Spleen (tissue), 11 donors: Measurements from ENCODE around the gene ACTR1B. TPM values are rescaled to one million over a fixed set of nuclear protein-coding genes. Genes with fewer than 3 reads are reported as not detected.
A peak's percentile ranks its signal among the peaks of the same experiment; 100 is the strongest.

ENCODE experiments used
- DNase-seq: peaks from one replicate; pipeline ENCODE4 v3.0.0-alpha.2; 2020
- H3K27ac ChIP-seq, 8 donors: fragments of 200-600 bp; sonication (generic) in 7 of 8; 1 replicate in 4 of 8; 2 replicates in 4 of 8; pipeline versions ENCODE4 v1.5.0 to v1.8.0; 2016 to 2021; ENCODE audit warnings: inconsistent platforms in 4 of 8, mild to moderate bottlenecking in 4 of 8, moderate library complexity in 1 of 8
- H3K27me3 ChIP-seq, 7 donors: fragments of 200-600 bp; sonication (generic) in 6 of 7; replicated peaks in 1 of 7; 1 replicate in 4 of 7; 2 replicates in 3 of 7; pipeline versions ENCODE4 v1.5.0 to v1.8.0; 2016 to 2021; ENCODE audit warnings: inconsistent platforms in 3 of 7, mild to moderate bottlenecking in 1 of 7
- H3K36me3 ChIP-seq, 6 donors: fragments of 200-600 bp; sonication (generic) in 5 of 6; 1 replicate in 4 of 6; 2 replicates in 2 of 6; pipeline versions ENCODE4 v1.5.0 to v1.8.0; 2016 to 2021; ENCODE audit warnings: inconsistent platforms in 2 of 6
- H3K4me1 ChIP-seq, 6 donors: fragments of 200-600 bp; sonication (generic) in 5 of 6; 1 replicate in 3 of 6; 2 replicates in 3 of 6; pipeline versions ENCODE4 v1.5.0 to v1.8.0; 2016 to 2021; ENCODE audit warnings: inconsistent platforms in 3 of 6
- H3K4me3 ChIP-seq, 8 donors: fragments of 200-600 bp; sonication (generic) in 7 of 8; 1 replicate in 4 of 8; 2 replicates in 4 of 8; pipeline versions ENCODE4 v1.5.0 to v1.8.0; 2016 to 2021; ENCODE audit warnings: inconsistent platforms in 4 of 8, mild to moderate bottlenecking in 4 of 8, moderate library complexity in 2 of 8
- H3K9me3 ChIP-seq, 8 donors: fragments of 200-600 bp; sonication (generic) in 7 of 8; 1 replicate in 4 of 8; 2 replicates in 4 of 8; pipeline versions ENCODE4 v1.5.0 to v1.8.0; 2016 to 2021; ENCODE audit warnings: inconsistent platforms in 4 of 8
- CTCF ChIP-seq, 11 experiments: fragments of 200-600 bp in 7 of 11; fragments of 450-650 bp in 4 of 11; sonication (generic) in 4 of 11; IDR thresholded peaks in 8 of 11; conservative IDR thresholded peaks in 3 of 11; 1 replicate in 7 of 11; 2 replicates in 4 of 11; pipeline versions ENCODE4 v1.4.0 to v1.8.0; 2016 to 2021; ENCODE audit warnings: antibody characterized with exemption in 11 of 11, inconsistent platforms in 4 of 11, mild to moderate bottlenecking in 1 of 11
- POLR2A ChIP-seq, 3 donors: fragments of 450-650 bp; IDR thresholded peaks; one replicate each; pipeline ENCODE4 v1.5.1; 2017; ENCODE audit warnings: antibody characterized with exemption in 3 of 3, mild to moderate bottlenecking in 1 of 3
- POLR2AphosphoS5 ChIP-seq, 3 donors: sonication (generic); formaldehyde crosslinking; IDR thresholded peaks; one replicate each; pipeline ENCODE4 v1.5.1; 2017; ENCODE audit warnings: antibody characterized with exemption in 3 of 3
- WGBS, 5 donors: extraction: QIAGEN DNeasy Blood & Tissue Kit in 3 of 5; methylation state at CpG; one replicate each; pipeline versions ENCODE4 v1.1.5 to v1.1.7; 2013 to 2018; 5-methylcytosine and 5-hydroxymethylcytosine counted together
- intact Hi-C: fragments of 100-400 bp; cut with DNase I; formaldehyde crosslinking; loops from one replicate; pipeline ENCODE4 v1.15.0; 2023; ENCODE audit warnings: low total_unique reads
- polyA plus RNA-seq, 3 donors: library from polyadenylated mRNA; stranded (reverse); fragments of 200-250 nt; gene quantifications; one replicate each; pipeline ENCODE4 v1.2.1, GENCODE V29; 2013
- total RNA-seq, 7 donors: library from RNA; depleted of rRNA in 3 of 7; stranded (reverse); fragments of >200 nt in 3 of 7; fragmentation: NEBNext Ultra II Directional in 4 of 7; extraction: Animal tissue kit (Norgen Biotek cat#: 25700) in 4 of 7; gene quantifications; one replicate each; pipeline versions ENCODE4 v1.1.0 to v1.2.1, GENCODE V29; 2016 to 2021
- donor health status: healthy with polysubstance abuse.
- donor health status: DM: no; HTN: no; CAD: no; lungs with moderate emphysema.
- donor health status: DM: no; HTN: no; CAD: no.
- donor health status: Bipolar disorder and iron deficiency.
- donor health status: healthy.
- donor health status: DM: no; HTN: no; CAD: no.
- donor health status: DM: yes; HTN: yes; CAD: no.

Gene ACTR1B
- total and polyA plus RNA-seq, 10 donors, result 59.7 to 101 (median 77.1) TPM

- H3K4me1 ChIP-seq, result peaks cover 0 to 11% (median 1%) of the 10 kb centered on the region in 6 donors
- H3K27ac ChIP-seq, result no peak overlapping the region
- intact Hi-C loops, result no loop called here
- peaks cover 4 to 77% (median 48%) of the 10 kb centered on the region in 6 donors for H3K36me3 ChIP-seq
- WGBS, 5 donors, result 90 to 93% (median 91%) methylated on average over 2 of the region's 2 CpGs
- no peak for TF ChIP-seq POLR2AphosphoS5 (IDR thresholded peaks at IDR 0.05)
- no peak for TF ChIP-seq POLR2A (IDR thresholded peaks at IDR 0.05)
- no peak for TF ChIP-seq CTCF (IDR thresholded peaks at IDR 0.05 in 8 of 11, conservative IDR thresholded peaks at IDR 0.05 in 3 of 11)
- peaks cover 0 to 9% (median 2%) of the 10 kb centered on the region in 8 donors for H3K9me3 ChIP-seq
- no peak for DNase-seq
- H3K27me3 ChIP-seq, result no peaks in the 10 kb centered on the region
- no peak overlapping the region for H3K4me3 ChIP-seq
These were observed 10.4 kb downstream of the ACTR1B start for GRCh38 chr2:97653473-97653872.

GRCh38 chr2:97651114-97651513, 12.7 kb downstream of the ACTR1B start:
- H3K27me3 ChIP-seq, result no peaks in the 10 kb centered on the region
- WGBS, 5 donors, result 81 to 90% (median 84%) methylated on average over 4 of the region's 4 CpGs
- H3K4me1 ChIP-seq, result peaks cover 7 to 33% (median 21%) of the 10 kb centered on the region in 6 donors
- intact Hi-C loops, result no loop called here
- no peak for DNase-seq
- peaks cover 0 to 9% (median 2%) of the 10 kb centered on the region in 8 donors for H3K9me3 ChIP-seq
- no peak overlapping the region for H3K27ac ChIP-seq
- no peak overlapping the region for H3K4me3 ChIP-seq
- H3K36me3 ChIP-seq, result peaks cover 5 to 71% (median 37%) of the 10 kb centered on the region in 6 donors
- TF ChIP-seq POLR2A (IDR thresholded peaks at IDR 0.05) (no peak), CTCF (IDR thresholded peaks at IDR 0.05 in 8 of 11, conservative IDR thresholded peaks at IDR 0.05 in 3 of 11) (no peak), POLR2AphosphoS5 (IDR thresholded peaks at IDR 0.05) (peak in 1 of 3 donors; percentile 58)

GRCh38 chr2:97646977-97647376, 16.9 kb downstream of the ACTR1B start:
- Histone ChIP-seq H3K9me3 (no peaks in the 10 kb centered on the region), H3K27ac (peak overlapping the region in 6 of 8 donors; percentile 95 to 97 (median 96)), H3K4me3 (peak overlapping the region in 7 of 8 donors; percentile 87 to 100 (median 95)), H3K36me3 (peaks cover 5 to 44% (median 30%) of the 10 kb centered on the region in 6 donors), H3K27me3 (no peaks in the 10 kb centered on the region), H3K4me1 (peaks cover 7 to 47% (median 30%) of the 10 kb centered on the region in 6 donors)
- no peak for DNase-seq
- intact Hi-C loops, result no loop called here
- 80 to 91% (median 85%) methylated on average over 4 of the region's 4 CpGs for WGBS, 5 donors
- TF ChIP-seq POLR2AphosphoS5 (IDR thresholded peaks at IDR 0.05), result no peak
- no peak for TF ChIP-seq POLR2A (IDR thresholded peaks at IDR 0.05)
- TF ChIP-seq CTCF (IDR thresholded peaks at IDR 0.05 in 8 of 11, conservative IDR thresholded peaks at IDR 0.05 in 3 of 11), result no peak

GRCh38 chr2:97645695-97646629, 17.9 kb downstream of the ACTR1B start, which contains the start of gene COX5B:
COX5B (plus strand) TSS chr2:97646062; CDS start chr2:97646087, 25 bp downstream.
- peak in 5 of 11 experiments; percentile 13 to 54 (median 36) for TF ChIP-seq CTCF (IDR thresholded peaks at IDR 0.05 in 8 of 11, conservative IDR thresholded peaks at IDR 0.05 in 3 of 11)
- peak; percentile 94 to 95 (median 94) for TF ChIP-seq POLR2AphosphoS5 (IDR thresholded peaks at IDR 0.05)
- TF ChIP-seq POLR2A (IDR thresholded peaks at IDR 0.05), result peak; percentile 43 to 81 (median 57)

More at GRCh38 chr2:97645695-97646629, 17.9 kb downstream of the ACTR1B start, which contains the start of gene COX5B:
- peaks cover 7 to 47% (median 30%) of the 10 kb centered on the region in 6 donors for H3K4me1 ChIP-seq
- H3K4me3 ChIP-seq, result peak within 1 kb of the TSS; percentile 87 to 100 (median 95)
- WGBS, 5 donors, result 1 to 2% (median 1%) methylated on average over 40 to 63 of the region's 63 CpGs
- no peaks in the 10 kb centered on the region for H3K27me3 ChIP-seq
- H3K27ac ChIP-seq, result peak within 1 kb of the TSS; percentile 93 to 97 (median 96)
- peaks cover 5 to 42% (median 30%) of the 10 kb centered on the region in 6 donors for H3K36me3 ChIP-seq
- intact Hi-C loops, result no loop called here
- DNase-seq, result peak; percentile 100
- no peaks in the 10 kb centered on the region for H3K9me3 ChIP-seq
